Measurements from ENCODE around the gene TCP11L1.

- TF ChIP-seq CTCF (conservative IDR thresholded peaks at IDR 0.05 in 1 of 2, IDR thresholded peaks at IDR 0.05 in 1 of 2; ENCODE audit: low read depth in 1 of 2, low read length in 2 of 2) (no peak), EZH2 (IDR thresholded peaks at IDR 0.05; ENCODE audit: low read length, missing control alignments) (no peak)
Measured at GRCh38 chr11:33043221-33043830, 4.0 kb downstream of the TCP11L1 start.
